ENCODE results near the gene GPR146. TPM values are rescaled to one million over a fixed set of nuclear protein-coding genes. Genes with fewer than 3 reads are reported as not detected.

GPR146 gene
- total RNA-seq, 2 donors from 2014 or later, result 13.4 to 18.6 TPM

GRCh38 chr7:1010226-1010625, 34.1 kb upstream of the GPR146 start:
- Histone ChIP-seq H3K36me3 (peaks cover 22% of the 10 kb centered on the region), H3K27me3 (no peaks in the 10 kb centered on the region), H3K27ac (no peak overlapping the region), H3K9me3 (no peaks in the 10 kb centered on the region), H3K4me1 (peaks cover 0 to under 1% of the 10 kb centered on the region in 2 donors), H3K4me3 (no peak overlapping the region)
- no peak for TF ChIP-seq CTCF (IDR thresholded peaks at IDR 0.05)
- DNase-seq (ENCODE audit: low spot score), result no peak

GRCh38 chr7:1011297-1012003, 32.9 kb upstream of the GPR146 start:
- Histone ChIP-seq H3K27ac (no peak overlapping the region), H3K9me3 (no peaks in the 10 kb centered on the region), H3K36me3 (peaks cover 22% of the 10 kb centered on the region), H3K4me3 (no peak overlapping the region), H3K27me3 (no peaks in the 10 kb centered on the region), H3K4me1 (peaks cover 0 to 9% of the 10 kb centered on the region in 2 donors)
- TF ChIP-seq CTCF (IDR thresholded peaks at IDR 0.05), result no peak
- DNase-seq (ENCODE audit: low spot score), result no peak

- no peaks in the 10 kb centered on the region for H3K27me3 ChIP-seq
- no peak for DNase-seq (ENCODE audit: low spot score)
- H3K9me3 ChIP-seq, result no peaks in the 10 kb centered on the region
- H3K4me1 ChIP-seq, result peaks cover 0 to 9% of the 10 kb centered on the region in 2 donors
- no peak for TF ChIP-seq CTCF (IDR thresholded peaks at IDR 0.05)
- no peak overlapping the region for H3K4me3 ChIP-seq
- H3K27ac ChIP-seq, result no peak overlapping the region
- peaks cover 22% of the 10 kb centered on the region for H3K36me3 ChIP-seq
Observed at GRCh38 chr7:1012004-1012715, 32.2 kb upstream of the GPR146 start.

GRCh38 chr7:1012716-1013095, 31.6 kb upstream of the GPR146 start:
- Histone ChIP-seq H3K4me1 (peaks cover 0 to 9% of the 10 kb centered on the region in 2 donors), H3K27ac (no peak overlapping the region), H3K4me3 (no peak overlapping the region), H3K27me3 (no peaks in the 10 kb centered on the region), H3K9me3 (no peaks in the 10 kb centered on the region), H3K36me3 (peaks cover 17% of the 10 kb centered on the region)
- no peak for DNase-seq (ENCODE audit: low spot score)
- TF ChIP-seq CTCF (IDR thresholded peaks at IDR 0.05), result no peak

GRCh38 chr7:1013581-1013980, 30.8 kb upstream of the GPR146 start:
- H3K36me3 ChIP-seq, result peaks cover 11% of the 10 kb centered on the region
- no peak overlapping the region for H3K4me3 ChIP-seq
- no peaks in the 10 kb centered on the region for H3K9me3 ChIP-seq
- H3K4me1 ChIP-seq, result peaks cover 0 to 9% of the 10 kb centered on the region in 2 donors
- no peak for DNase-seq (ENCODE audit: low spot score)
- H3K27ac ChIP-seq, result no peak overlapping the region
- no peaks in the 10 kb centered on the region for H3K27me3 ChIP-seq
- no peak for TF ChIP-seq CTCF (IDR thresholded peaks at IDR 0.05)

Measured in right atrium auricular region (tissue), 2 donors.